Breast epithelium (tissue), 4 donors: ENCODE results near the gene ABCC12. TPM values are rescaled to one million over a fixed set of nuclear protein-coding genes. Genes with fewer than 3 reads are reported as not detected.
A peak's percentile ranks its signal among the peaks of the same experiment; 100 is the strongest.

Experiments
- DNase-seq, 2 donors: peaks; one replicate each; pipeline ENCODE4 v3.0.0-alpha.2; 2019; ENCODE audit warnings: low spot score in 2 of 2
- H3K27ac ChIP-seq, 2 donors: fragments of 200-600 bp; sonication (generic) in 1 of 2; one replicate each; pipeline ENCODE4 v1.5.1; 2016 to 2019; ENCODE audit warnings: mild to moderate bottlenecking in 1 of 2
- H3K27me3 ChIP-seq, 2 donors: fragments of 200-600 bp; sonication (generic) in 1 of 2; one replicate each; pipeline versions ENCODE4 v1.5.1 to v1.6.0; 2017 to 2019; ENCODE audit warnings: control low read depth in 1 of 2, mild to moderate bottlenecking in 1 of 2
- H3K36me3 ChIP-seq: fragments of 200-600 bp; one replicate; pipeline ENCODE4 v1.5.1; 2019
- H3K4me1 ChIP-seq, 2 donors: fragments of 200-600 bp; sonication (generic); one replicate each; pipeline ENCODE4 v1.5.1; 2016 to 2019; ENCODE audit warnings: control low read depth in 1 of 2
- H3K4me3 ChIP-seq, 3 donors: fragments of 200-600 bp; sonication (generic); 1 replicate in 2 of 3; 2 replicates in 1 of 3; pipeline ENCODE4 v1.5.1; 2016 to 2019; ENCODE audit warnings: mild to moderate bottlenecking in 3 of 3, moderate library complexity in 2 of 3
- H3K9me3 ChIP-seq, 2 donors: fragments of 200-600 bp; sonication (generic) in 1 of 2; one replicate each; pipeline ENCODE4 v1.5.1; 2016 to 2019; ENCODE audit warnings: control low read depth in 1 of 2
- CTCF ChIP-seq, 3 donors: fragments of 450-650 bp; IDR thresholded peaks; one replicate each; pipeline ENCODE4 v1.5.1; 2016 to 2017; ENCODE audit warnings: antibody characterized with exemption in 3 of 3, mild to moderate bottlenecking in 3 of 3, moderate library complexity in 3 of 3
- POLR2A ChIP-seq: fragments of 450-650 bp; IDR thresholded peaks from one replicate; pipeline ENCODE4 v1.6.1; 2016; ENCODE audit warnings: antibody characterized with exemption, mild to moderate bottlenecking, moderate library complexity
- POLR2AphosphoS5 ChIP-seq, 3 donors: sonication (generic); formaldehyde crosslinking; IDR thresholded peaks; one replicate each; pipeline ENCODE4 v1.6.1; 2017; ENCODE audit warnings: antibody characterized with exemption in 3 of 3
- intact Hi-C: fragments of 100-400 bp; cut with DNase I; formaldehyde crosslinking; loops from one replicate; pipeline ENCODE4 v1.15.1; 2023; ENCODE audit warnings: low total_unique reads
- total RNA-seq, 3 donors: library from RNA; depleted of rRNA; stranded (reverse); fragments of >200 nt; gene quantifications; one replicate each; pipeline ENCODE4 v1.1.0, GENCODE V29; 2016

Gene ABCC12
- total RNA-seq, 3 donors from 2014 or later: 0.15 to 1.6 TPM; not detected in 1

- Histone ChIP-seq H3K9me3 (no peaks in the 10 kb centered on the region), H3K4me3 (no peak overlapping the region), H3K36me3 (no peaks in the 10 kb centered on the region), H3K4me1 (no peaks in the 10 kb centered on the region), H3K27ac (no peak overlapping the region), H3K27me3 (no peaks in the 10 kb centered on the region)
- intact Hi-C loops: no loop called here
- TF ChIP-seq POLR2AphosphoS5 (IDR thresholded peaks at IDR 0.05): no peak
- TF ChIP-seq POLR2A: no peak
- no peak for TF ChIP-seq CTCF (IDR thresholded peaks at IDR 0.05)
- peak in 1 of 2 donors; percentile 15 for DNase-seq
These were observed 2.0 kb upstream of the ABCC12 start for GRCh38 chr16:48157794-48158193.

GRCh38 chr16:48157302-48157701 lies 1.5 kb upstream of the ABCC12 start:
- Histone ChIP-seq H3K27ac (no peak overlapping the region), H3K4me1 (no peaks in the 10 kb centered on the region), H3K4me3 (no peak overlapping the region), H3K36me3 (no peaks in the 10 kb centered on the region), H3K9me3 (no peaks in the 10 kb centered on the region), H3K27me3 (no peaks in the 10 kb centered on the region)
- DNase-seq: peak in 1 of 2 donors; percentile 24
- intact Hi-C loops: no loop called here
- TF ChIP-seq POLR2A (no peak), CTCF (IDR thresholded peaks at IDR 0.05) (no peak), POLR2AphosphoS5 (IDR thresholded peaks at IDR 0.05) (no peak)

GRCh38 chr16:48156790-48157209 lies 1.0 kb upstream of the ABCC12 start:
- TF ChIP-seq POLR2A: no peak
- TF ChIP-seq CTCF (IDR thresholded peaks at IDR 0.05): peak; percentile 55 to 79 (median 78)

GRCh38 chr16:48153774-48154173 lies 2.0 kb downstream of the ABCC12 start:
- H3K4me3 ChIP-seq: no peak overlapping the region
- intact Hi-C loops: no loop called here
- DNase-seq: no peak

More at GRCh38 chr16:48156790-48157209, 1.0 kb upstream of the ABCC12 start:
- Histone ChIP-seq H3K4me1 (no peaks in the 10 kb centered on the region), H3K9me3 (no peaks in the 10 kb centered on the region), H3K27ac (no peak overlapping the region), H3K4me3 (no peak overlapping the region), H3K36me3 (no peaks in the 10 kb centered on the region), H3K27me3 (no peaks in the 10 kb centered on the region)
- peak; percentile 58 to 89 for DNase-seq
- intact Hi-C loops: no loop called here

GRCh38 chr16:48152226-48152625 lies 3.6 kb downstream of the ABCC12 start:
- Histone ChIP-seq H3K4me3 (no peak overlapping the region), H3K27ac (no peak overlapping the region), H3K36me3 (no peaks in the 10 kb centered on the region), H3K27me3 (no peaks in the 10 kb centered on the region), H3K4me1 (no peaks in the 10 kb centered on the region), H3K9me3 (peaks cover 0 to 15% of the 10 kb centered on the region in 2 donors)
- TF ChIP-seq POLR2A (no peak), POLR2AphosphoS5 (IDR thresholded peaks at IDR 0.05) (no peak), CTCF (IDR thresholded peaks at IDR 0.05) (no peak)
- intact Hi-C loops: no loop called here
- no peak for DNase-seq

More at GRCh38 chr16:48153774-48154173, 2.0 kb downstream of the ABCC12 start:
- TF ChIP-seq CTCF (IDR thresholded peaks at IDR 0.05): no peak
- no peak for TF ChIP-seq POLR2AphosphoS5 (IDR thresholded peaks at IDR 0.05)
- TF ChIP-seq POLR2A: no peak
- Histone ChIP-seq H3K9me3 (peaks cover 0 to 9% of the 10 kb centered on the region in 2 donors), H3K27ac (no peak overlapping the region), H3K27me3 (no peaks in the 10 kb centered on the region), H3K36me3 (no peaks in the 10 kb centered on the region), H3K4me1 (no peaks in the 10 kb centered on the region)
